Stimulated activated CD4-positive, alpha-beta T cell treated with anti-CD3 and anti-CD28 coated beads, Interleukin-4, amount 100 ng/mL, for 24 hours (primary cell): ENCODE measurements around the gene GFRA3.
"Not testable (repeated sequence)": the region's sequence is repeated elsewhere in the genome, so short reads cannot be mapped to it uniquely, and the experiment has no call there.

Experiments used
- DNase-seq: peaks from one replicate; pipeline ENCODE4 v3.0.0-alpha.2; 2020

GFRA3 gene

GRCh38 chr5:138274189-138274853 lies at the start of gene GFRA3:
TSS of gene GFRA3 (minus strand) at chr5:138274621. CDS start at chr5:138274424, 197 bp downstream.
- DNase-seq: no peak

GRCh38 chr5:138318211-138318610 lies 43.8 kb upstream of the GFRA3 start:
- DNase-seq: not testable (repeated sequence)

- DNase-seq: no peak
Observed at GRCh38 chr5:138316355-138316754, 41.9 kb upstream of the GFRA3 start.

- no peak for DNase-seq
Observed at GRCh38 chr5:138315751-138316278, 41.4 kb upstream of the GFRA3 start.

GRCh38 chr5:138305797-138306196 lies 31.4 kb upstream of the GFRA3 start:
- DNase-seq: no peak

GRCh38 chr5:138303372-138303771 lies 29.0 kb upstream of the GFRA3 start:
- DNase-seq: no peak

- no peak for DNase-seq
Observed at GRCh38 chr5:138289296-138289695, 14.9 kb upstream of the GFRA3 start.

- DNase-seq: no peak
Observed at GRCh38 chr5:138287246-138287645, 12.8 kb upstream of the GFRA3 start.

GRCh38 chr5:138282920-138283742 lies 8.7 kb upstream of the GFRA3 start:
- no peak for DNase-seq

- no peak for DNase-seq
Observed at GRCh38 chr5:138280915-138281314, 6.5 kb upstream of the GFRA3 start.

- DNase-seq: no peak
Observed at GRCh38 chr5:138276402-138277054, 2.1 kb upstream of the GFRA3 start.

GRCh38 chr5:138275895-138276294 lies 1.5 kb upstream of the GFRA3 start:
- no peak for DNase-seq

GRCh38 chr5:138275379-138275782 lies 960 bp upstream of the GFRA3 start:
- DNase-seq: no peak

GRCh38 chr5:138273834-138274188 lies 610 bp downstream of the GFRA3 start:
- no peak for DNase-seq

- DNase-seq: no peak
Observed at GRCh38 chr5:138272681-138273080, 1.7 kb downstream of the GFRA3 start.

GRCh38 chr5:138271281-138271680 lies 3.1 kb downstream of the GFRA3 start:
- no peak for DNase-seq

GRCh38 chr5:138264183-138264582 lies 10.2 kb downstream of the GFRA3 start:
- no peak for DNase-seq

GRCh38 chr5:138263581-138263980 lies 10.8 kb downstream of the GFRA3 start:
- DNase-seq: no peak

- no peak for DNase-seq
Observed at GRCh38 chr5:138258704-138259292, 15.6 kb downstream of the GFRA3 start.

GRCh38 chr5:138257583-138257982 lies 16.8 kb downstream of the GFRA3 start:
- no peak for DNase-seq

GRCh38 chr5:138252944-138253343 lies 21.5 kb downstream of the GFRA3 start:
- DNase-seq: no peak

- DNase-seq: not testable (repeated sequence)
Observed at GRCh38 chr5:138247800-138248199, 26.6 kb downstream of the GFRA3 start.

GRCh38 chr5:138246822-138247221 lies 27.6 kb downstream of the GFRA3 start:
- no peak for DNase-seq
